Epithelial cell of proximal tubule (primary cell): ENCODE data around the gene FZD4. TPM values are rescaled to one million over a fixed set of nuclear protein-coding genes. Genes with fewer than 3 reads are reported as not detected.
A peak's percentile ranks its signal among the peaks of the same experiment; 100 is the strongest.

Experiments used
- DNase-seq: peaks from one replicate; pipeline ENCODE4 v3.0.0-alpha.2; 2011; ENCODE audit warnings: low read depth
- H3K4me3 ChIP-seq: 2 replicates; pipeline ENCODE4 v1.5.1; 2011; ENCODE audit warnings: low read depth, mild to moderate bottlenecking, low read length
- CTCF ChIP-seq: conservative IDR thresholded peaks from 2 replicates; pipeline ENCODE4 v1.5.1; 2012; ENCODE audit warnings: low read depth, mild to moderate bottlenecking, low read length
- total RNA-seq: library from RNA; depleted of rRNA; stranded (reverse); fragments of >200 nt; gene quantifications from 2 replicates; pipeline ENCODE4 v1.2.3, GENCODE V29; 2015

Gene FZD4
- total RNA-seq, 1 donor from 2014 or later, result 4.7 TPM

DNA sequence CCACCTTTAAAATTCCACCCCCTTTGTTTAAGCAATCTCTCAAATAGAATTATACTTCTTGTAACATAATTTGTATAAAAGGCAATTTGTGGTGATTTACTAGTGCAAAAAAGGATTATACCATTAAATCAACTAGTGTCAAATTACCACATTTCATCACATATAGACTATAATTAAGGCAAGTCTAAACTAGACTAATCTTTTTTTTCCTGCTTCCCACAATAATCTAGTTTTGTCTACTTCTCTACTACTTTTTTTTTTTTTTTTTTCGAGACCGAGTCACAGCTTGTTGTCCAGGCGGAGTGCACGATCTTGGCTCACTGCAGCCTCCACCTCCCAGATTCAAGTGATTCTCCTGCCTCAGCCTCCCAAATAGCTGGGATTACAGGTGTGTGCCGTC is 36.1 kb upstream of the FZD4 start:
- no peak for DNase-seq
- TF ChIP-seq CTCF, result no peak
- H3K4me3 ChIP-seq, result no peak overlapping the region

DNA sequence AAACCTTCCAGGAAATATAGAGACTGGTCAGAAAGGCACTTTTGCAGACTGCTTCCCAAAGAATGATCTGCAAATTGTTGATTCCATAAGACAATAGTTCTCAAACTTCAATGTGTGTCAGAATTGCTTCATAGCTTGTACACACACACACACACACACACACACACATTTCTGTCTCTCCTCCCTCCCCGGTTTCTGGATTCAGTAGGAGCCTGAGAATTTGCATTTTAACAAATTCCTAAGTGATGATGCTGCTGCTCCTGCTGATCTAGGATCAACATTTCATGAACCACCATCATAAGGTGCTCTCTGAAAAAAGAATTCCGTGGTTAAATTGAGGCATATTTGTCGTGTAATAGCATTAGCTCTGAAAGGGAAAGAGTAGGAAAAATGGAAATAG is 35.3 kb upstream of the FZD4 start:
- TF ChIP-seq CTCF, result no peak
- peak; percentile 73 for DNase-seq
- no peak overlapping the region for H3K4me3 ChIP-seq

GRCh38 chr11:86990031-86990430 is 34.8 kb upstream of the FZD4 start:
- TF ChIP-seq CTCF, result no peak

DNA sequence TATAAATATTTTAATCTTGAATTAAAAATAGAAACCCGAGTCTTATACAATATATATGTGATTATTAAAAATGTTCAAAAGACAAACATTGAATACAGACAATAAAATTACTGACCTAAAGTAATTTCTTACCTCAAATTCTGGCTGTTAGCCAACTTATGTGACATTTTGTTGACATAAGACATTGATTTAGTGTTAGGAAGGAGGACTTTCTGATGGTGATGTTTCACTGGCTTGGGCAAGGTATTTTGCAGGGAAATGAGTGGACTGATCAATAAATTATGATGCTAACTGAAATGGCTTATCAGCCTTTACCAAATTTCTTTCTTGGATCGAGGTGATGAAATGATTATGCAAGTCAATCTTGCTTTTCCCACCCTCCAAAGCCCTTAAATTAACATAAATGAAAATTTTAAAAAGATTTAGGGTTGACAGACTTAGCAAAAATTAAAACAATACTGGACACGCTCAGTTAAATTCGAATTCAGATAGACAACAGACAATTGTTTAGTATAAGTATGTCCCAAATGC is 33.2 kb upstream of the FZD4 start:
- no peak for TF ChIP-seq CTCF
- no peak for DNase-seq

More at GRCh38 chr11:86990031-86990430, 34.8 kb upstream of the FZD4 start:
- no peak overlapping the region for H3K4me3 ChIP-seq
- no peak for DNase-seq

GRCh38 chr11:86987679-86988078 is 32.5 kb upstream of the FZD4 start:
- no peak for DNase-seq
- no peak for TF ChIP-seq CTCF
- no peak overlapping the region for H3K4me3 ChIP-seq

More for the DNA sequence above, 33.2 kb upstream of the FZD4 start:
- no peak overlapping the region for H3K4me3 ChIP-seq

- TF ChIP-seq CTCF, result no peak
- no peak for DNase-seq
- no peak overlapping the region for H3K4me3 ChIP-seq
These were observed 29.5 kb upstream of the FZD4 start for GRCh38 chr11:86984701-86985100.

DNA sequence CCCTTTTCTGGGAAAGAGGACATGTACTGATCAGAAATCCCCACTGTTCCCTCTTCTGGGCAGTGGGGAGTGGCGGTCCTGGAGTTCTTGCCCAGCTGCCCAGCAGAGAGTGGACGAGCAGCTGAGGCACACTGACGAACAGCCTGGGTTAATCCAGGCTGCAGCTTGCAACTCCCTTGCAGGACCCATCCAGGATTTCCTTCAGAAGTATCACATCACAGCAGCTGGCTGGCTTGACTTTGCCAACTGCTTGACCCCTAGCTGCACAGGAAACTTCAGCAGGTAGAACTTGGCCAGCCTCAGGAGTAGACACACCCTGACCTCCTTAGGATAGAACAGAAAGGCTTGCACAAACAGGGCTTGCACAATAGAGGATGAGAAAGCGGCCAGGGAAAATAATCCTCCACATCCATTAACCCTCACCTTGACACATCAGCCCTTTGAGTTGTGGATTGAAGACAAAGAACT is 27.9 kb upstream of the FZD4 start:
- no peak for TF ChIP-seq CTCF
- H3K4me3 ChIP-seq, result no peak overlapping the region
- DNase-seq, result no peak
